ENCODE data around the gene MSMB.

DNA sequence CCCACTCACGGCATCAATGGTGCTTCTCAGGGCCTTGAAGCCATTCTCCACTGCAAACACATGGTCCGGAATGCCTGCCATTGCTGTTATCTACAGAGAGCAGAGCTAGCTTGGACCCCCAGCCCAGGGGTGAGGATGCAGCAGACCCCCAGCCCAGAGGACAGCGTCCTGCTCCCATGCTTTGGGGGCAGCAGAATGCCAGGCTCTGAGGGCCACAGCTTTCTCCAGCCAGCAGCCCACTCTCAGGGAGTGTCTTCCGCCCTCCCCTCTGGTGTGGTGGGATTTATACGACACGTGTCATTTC is 48.1 kb upstream of the MSMB start:
- TF ChIP-seq POLR2A (IDR thresholded peaks at IDR 0.05): no peak
- TF ChIP-seq CTCF (IDR thresholded peaks at IDR 0.05): no peak
